Endothelial cell (in vitro differentiated cells): Measurements from ENCODE around the gene KTN1. TPM values are rescaled to one million over a fixed set of nuclear protein-coding genes. Genes with fewer than 3 reads are reported as not detected.

ENCODE experiments used
- DNase-seq: peaks from one replicate; pipeline ENCODE4 v3.0.0; 2021; ENCODE audit warnings: low spot score
- H3K27ac Mint-ChIP-seq: one replicate; pipeline ENCODE4 v1.8.0; 2021; ENCODE audit warnings: mixed read lengths, inconsistent platforms; ENCODE audit not compliant: unreplicated experiment
- H3K27me3 Mint-ChIP-seq: one replicate; pipeline ENCODE4 v1.8.0; 2021; ENCODE audit warnings: mild to moderate bottlenecking, moderate library complexity, mixed read lengths, inconsistent platforms; ENCODE audit not compliant: unreplicated experiment
- H3K36me3 Mint-ChIP-seq: one replicate; pipeline ENCODE4 v1.8.0; 2021; ENCODE audit warnings: mild to moderate bottlenecking, low read depth, mixed read lengths, inconsistent platforms; ENCODE audit not compliant: unreplicated experiment
- H3K4me1 Mint-ChIP-seq: one replicate; pipeline ENCODE4 v1.8.0; 2021; ENCODE audit warnings: mild to moderate bottlenecking, mixed read lengths, inconsistent platforms; ENCODE audit not compliant: unreplicated experiment
- H3K4me3 Mint-ChIP-seq: one replicate; pipeline ENCODE4 v1.8.0; 2021; ENCODE audit warnings: mild to moderate bottlenecking, mixed read lengths, inconsistent platforms; ENCODE audit not compliant: unreplicated experiment
- H3K9me3 Mint-ChIP-seq: one replicate; pipeline ENCODE4 v1.8.0; 2021; ENCODE audit warnings: mixed read lengths, inconsistent platforms; ENCODE audit not compliant: unreplicated experiment
- CTCF ChIP-seq: fragments of 200-600 bp; sonication (generic); IDR thresholded peaks from one replicate; pipeline ENCODE4 v1.5.0; 2021; ENCODE audit warnings: antibody characterized with exemption; ENCODE audit not compliant: unreplicated experiment
- total RNA-seq: library from RNA; stranded (reverse); fragmentation: NEBNext Ultra II Directional; extraction: Animal tissue kit (Norgen Biotek cat#: 25700); gene quantifications from one replicate; pipeline ENCODE4 v1.2.1, GENCODE V29; 2021; ENCODE audit not compliant: unreplicated experiment

The KTN1 gene
- total RNA-seq, 1 donor from 2014 or later, result 220 TPM

GRCh38 chr14:55620277-55620676 lies 40.3 kb downstream of the KTN1 start:
- Mint-ChIP-seq H3K4me1 (peaks cover 4% of the 10 kb centered on the region), H3K36me3 (peaks cover 69% of the 10 kb centered on the region), H3K4me3 (peak overlapping the region; percentile 85), H3K27ac (no peak overlapping the region), H3K9me3 (peaks cover 8% of the 10 kb centered on the region), H3K27me3 (peaks cover 3% of the 10 kb centered on the region)
- DNase-seq, result no peak
- TF ChIP-seq CTCF, result no peak

- DNase-seq, result no peak
- no peak overlapping the region for H3K27ac Mint-ChIP-seq
- H3K4me3 Mint-ChIP-seq, result peak overlapping the region; percentile 62
- peaks cover 4% of the 10 kb centered on the region for H3K4me1 Mint-ChIP-seq
- TF ChIP-seq CTCF, result no peak
- H3K27me3 Mint-ChIP-seq, result peaks cover 3% of the 10 kb centered on the region
- H3K36me3 Mint-ChIP-seq, result peaks cover 64% of the 10 kb centered on the region
- peaks cover 8% of the 10 kb centered on the region for H3K9me3 Mint-ChIP-seq
Measured at GRCh38 chr14:55620981-55621380, 41.0 kb downstream of the KTN1 start.

- Mint-ChIP-seq H3K4me1 (peaks cover 4% of the 10 kb centered on the region), H3K27me3 (peaks cover 3% of the 10 kb centered on the region), H3K9me3 (peaks cover 8% of the 10 kb centered on the region), H3K27ac (no peak overlapping the region), H3K4me3 (peak overlapping the region; percentile 62), H3K36me3 (peaks cover 60% of the 10 kb centered on the region)
- no peak for TF ChIP-seq CTCF
- DNase-seq, result no peak
Measured at GRCh38 chr14:55621391-55621790, 41.4 kb downstream of the KTN1 start.

GRCh38 chr14:55624913-55625312 lies 44.9 kb downstream of the KTN1 start:
- TF ChIP-seq CTCF, result no peak
- peaks cover 3% of the 10 kb centered on the region for H3K9me3 Mint-ChIP-seq
- no peak overlapping the region for H3K27ac Mint-ChIP-seq
- H3K4me3 Mint-ChIP-seq, result no peak overlapping the region
- no peak for DNase-seq
- peaks cover 2% of the 10 kb centered on the region for H3K27me3 Mint-ChIP-seq
- peaks cover 41% of the 10 kb centered on the region for H3K36me3 Mint-ChIP-seq
- peaks cover 6% of the 10 kb centered on the region for H3K4me1 Mint-ChIP-seq

- H3K4me3 Mint-ChIP-seq, result no peak overlapping the region
- no peak for TF ChIP-seq CTCF
- H3K4me1 Mint-ChIP-seq, result peaks cover 6% of the 10 kb centered on the region
- H3K36me3 Mint-ChIP-seq, result peaks cover 38% of the 10 kb centered on the region
- DNase-seq, result no peak
- no peaks in the 10 kb centered on the region for H3K9me3 Mint-ChIP-seq
- peak overlapping the region; percentile 15 for H3K27ac Mint-ChIP-seq
- peaks cover 2% of the 10 kb centered on the region for H3K27me3 Mint-ChIP-seq
Measured at GRCh38 chr14:55625481-55625880, 45.5 kb downstream of the KTN1 start.
